Calu3 (cell line): Measurements from ENCODE around the gene GIGYF1. TPM values are rescaled to one million over a fixed set of nuclear protein-coding genes. Genes with fewer than 3 reads are reported as not detected.
A peak's percentile ranks its signal among the peaks of the same experiment; 100 is the strongest.

Experiments
- BruUV-seq: library from RNA; stranded (reverse); fragments of 400-500 nt; replicated peaks from 2 replicates; lab custom pipeline; 2021; lab: Mats Ljungman, UMichigan
- CTCF ChIA-PET: fragments of 300-600 bp; sonication (Branson Sonifier 250); formaldehyde crosslinking; loops from one replicate; lab custom pipeline; 2022; ENCODE audit warnings: antibody characterized with exemption; lab: Charles Lee
- DNase-seq: peaks from one replicate; pipeline ENCODE4 v3.0.0; 2022
- H3K27ac Mint-ChIP-seq: one replicate; pipeline ENCODE4 v1.8.0; 2022; ENCODE audit warnings: mixed read lengths; ENCODE audit not compliant: unreplicated experiment
- H3K27me3 Mint-ChIP-seq: one replicate; pipeline ENCODE4 v1.8.0; 2022; ENCODE audit warnings: mixed read lengths; ENCODE audit not compliant: unreplicated experiment
- H3K36me3 Mint-ChIP-seq: one replicate; pipeline ENCODE4 v1.8.0; 2022; ENCODE audit warnings: mild to moderate bottlenecking, moderate library complexity, mixed read lengths; ENCODE audit not compliant: insufficient read depth, unreplicated experiment
- H3K4me1 Mint-ChIP-seq: one replicate; pipeline ENCODE4 v1.8.0; 2022; ENCODE audit warnings: mild to moderate bottlenecking, low read depth, mixed read lengths; ENCODE audit not compliant: unreplicated experiment
- H3K4me3 Mint-ChIP-seq: one replicate; pipeline ENCODE4 v1.8.0; 2022; ENCODE audit warnings: mild to moderate bottlenecking, low read depth, moderate library complexity, mixed read lengths; ENCODE audit not compliant: unreplicated experiment
- H3K9me3 Mint-ChIP-seq: one replicate; pipeline ENCODE4 v1.8.0; 2022; ENCODE audit warnings: low read depth, mixed read lengths; ENCODE audit not compliant: unreplicated experiment
- CTCF ChIP-seq: fragments of 200-600 bp; IDR thresholded peaks from one replicate; pipeline ENCODE4 v1.8.0; 2022; ENCODE audit warnings: antibody characterized with exemption; ENCODE audit not compliant: unreplicated experiment
- intact Hi-C: fragments of 100-400 bp; cut with micrococcal nuclease; formaldehyde crosslinking; loops from one replicate; pipeline ENCODE4 v1.10.0; 2022; ENCODE audit not compliant: unreplicated experiment
- total RNA-seq: library from RNA; stranded (reverse); gene quantifications from 2 replicates; pipeline ENCODE4 v1.2.3, GENCODE V29; 2022

The GIGYF1 gene
- total RNA-seq, 1 experiment from 2014 or later = 30.8 TPM

GRCh38 chr7:100676501-100677306 is 17.3 kb downstream of the GIGYF1 start:
- H3K27me3 Mint-ChIP-seq = peaks cover 3% of the 10 kb centered on the region
- BruUV-seq = no TSS peak
- peak overlapping the region; percentile 93 for H3K4me3 Mint-ChIP-seq
- no peak for TF ChIP-seq CTCF
- no peaks in the 10 kb centered on the region for H3K9me3 Mint-ChIP-seq
- H3K4me1 Mint-ChIP-seq = no peaks in the 10 kb centered on the region
- intact Hi-C loops = no loop called here
- no peak for DNase-seq
- CTCF ChIA-PET = interaction anchor here (0.6 to 0.7 kb wide), 3 partner anchors 178 to 329 kb away, joined by 3 to 4 read pairs (median 3); no protein-coding TSS in a partner anchor
- H3K36me3 Mint-ChIP-seq = peaks cover 66% of the 10 kb centered on the region
- H3K27ac Mint-ChIP-seq = no peak overlapping the region

- peaks cover 12% of the 10 kb centered on the region for H3K27me3 Mint-ChIP-seq
- intact Hi-C loops = no loop called here
Measured at GRCh38 chr7:100675581-100676350, 18.3 kb downstream of the GIGYF1 start.

GRCh38 chr7:100675105-100675451 is 19.0 kb downstream of the GIGYF1 start:
- DNase-seq = no peak
- H3K27me3 Mint-ChIP-seq = peaks cover 13% of the 10 kb centered on the region
- H3K4me3 Mint-ChIP-seq = peak overlapping the region; percentile 93
- H3K4me1 Mint-ChIP-seq = no peaks in the 10 kb centered on the region
- H3K9me3 Mint-ChIP-seq = no peaks in the 10 kb centered on the region
- peaks cover 52% of the 10 kb centered on the region for H3K36me3 Mint-ChIP-seq
- intact Hi-C loops = no loop called here
- CTCF ChIA-PET = no interaction called here
- TF ChIP-seq CTCF = no peak
- peak overlapping the region; percentile 90 for H3K27ac Mint-ChIP-seq
- BruUV-seq = no TSS peak

More at GRCh38 chr7:100675581-100676350, 18.3 kb downstream of the GIGYF1 start:
- no peak for TF ChIP-seq CTCF
- Mint-ChIP-seq H3K4me1 (no peaks in the 10 kb centered on the region), H3K4me3 (peak overlapping the region; percentile 93), H3K9me3 (no peaks in the 10 kb centered on the region), H3K27ac (no peak overlapping the region), H3K36me3 (peaks cover 57% of the 10 kb centered on the region)
- CTCF ChIA-PET = interaction anchor here (0.7 kb wide), 1 partner anchor 211 kb away, joined by 3 read pairs; no protein-coding TSS in a partner anchor
- BruUV-seq = no TSS peak
- DNase-seq = peak; percentile 33

- no peak for TF ChIP-seq CTCF
- CTCF ChIA-PET = no interaction called here
- H3K9me3 Mint-ChIP-seq = no peaks in the 10 kb centered on the region
- H3K36me3 Mint-ChIP-seq = peaks cover 48% of the 10 kb centered on the region
- H3K4me3 Mint-ChIP-seq = peak overlapping the region; percentile 93
- BruUV-seq = TSS peak; percentile 16
- DNase-seq = no peak
- H3K27ac Mint-ChIP-seq = peak overlapping the region; percentile 90
- intact Hi-C loops = no loop called here
- peaks cover 13% of the 10 kb centered on the region for H3K27me3 Mint-ChIP-seq
- H3K4me1 Mint-ChIP-seq = no peaks in the 10 kb centered on the region
Measured at GRCh38 chr7:100674411-100675104, 19.5 kb downstream of the GIGYF1 start.
